OCI-LY7 (cell line): ENCODE measurements around the gene HAS3. TPM values are rescaled to one million over a fixed set of nuclear protein-coding genes. Genes with fewer than 3 reads are reported as not detected.

Experiments used
- BruUV-seq: library from RNA; stranded (reverse); fragments of 400-500 nt; replicated peaks from 2 replicates; lab custom pipeline; 2021; lab: Mats Ljungman, UMichigan
- CTCF ChIA-PET: fragments of 300-600 bp; sonication (Branson Sonifier 250); formaldehyde crosslinking; loops from one replicate; lab custom pipeline; 2022; ENCODE audit warnings: antibody characterized with exemption; ENCODE audit not compliant: unreplicated experiment; lab: Charles Lee
- POLR2A ChIA-PET: fragments of 300-600 bp; sonication (Branson Sonifier 250); formaldehyde crosslinking; loops from one replicate; lab custom pipeline; 2022; ENCODE audit warnings: antibody characterized with exemption; lab: Charles Lee
- DNase-seq: peaks from one replicate; pipeline ENCODE4 v3.0.0-alpha.2; 2015; ENCODE audit warnings: low spot score
- H2AFZ ChIP-seq: fragments of 200-600 bp; sonication (generic), shearing (Covaris generic); 2 replicates; pipeline ENCODE4 v1.6.1; 2014; ENCODE audit warnings: mild to moderate bottlenecking, antibody characterized with exemption, low read length, moderate library complexity
- H3K27ac ChIP-seq: fragments of 200-600 bp; sonication (generic); 2 replicates; pipeline ENCODE4 v1.5.1; 2014; ENCODE audit warnings: mixed run types, low read depth, mild to moderate bottlenecking, moderate library complexity, low read length, inconsistent platforms; ENCODE audit not compliant: poor library complexity, severe bottlenecking
- H3K36me3 ChIP-seq: fragments of 200-600 bp; sonication (generic); 2 replicates; pipeline ENCODE4 v1.6.1; 2014; ENCODE audit warnings: mild to moderate bottlenecking, antibody characterized with exemption, low read length, moderate library complexity, mixed read lengths; ENCODE audit not compliant: insufficient read depth
- H3K4me1 ChIP-seq: fragments of 200-600 bp; sonication (generic); 2 replicates; pipeline ENCODE4 v1.5.1; 2014; ENCODE audit warnings: mild to moderate bottlenecking, low read length; ENCODE audit not compliant: insufficient read depth, poor library complexity, severe bottlenecking
- H3K4me2 ChIP-seq: fragments of 200-600 bp; sonication (generic); 2 replicates; pipeline ENCODE4 v1.6.1; 2014; ENCODE audit warnings: mild to moderate bottlenecking, low read length
- H3K4me3 ChIP-seq: fragments of 200-600 bp; sonication (generic); 2 replicates; pipeline ENCODE4 v1.5.1; 2014; ENCODE audit warnings: mild to moderate bottlenecking, low read depth, low read length; ENCODE audit not compliant: poor library complexity, severe bottlenecking
- H3K79me2 ChIP-seq: fragments of 200-600 bp; sonication (generic); 2 replicates; pipeline ENCODE4 v1.6.1; 2016; ENCODE audit warnings: low read depth, mild to moderate bottlenecking, low read length, moderate library complexity, mixed read lengths; ENCODE audit not compliant: insufficient read depth
- H3K9me2 ChIP-seq: fragments of 200-600 bp; sonication (generic); 2 replicates; pipeline ENCODE4 v1.6.1; 2016; ENCODE audit warnings: mild to moderate bottlenecking, low read length, mixed read lengths; ENCODE audit not compliant: insufficient read depth
- H3K9me3 ChIP-seq: fragments of 200-600 bp; sonication (generic); 2 replicates; pipeline ENCODE4 v1.6.1; 2014; ENCODE audit warnings: mild to moderate bottlenecking, mixed run types, low read length, mixed read lengths
- H4K20me1 ChIP-seq: fragments of 200-600 bp; sonication (generic); 2 replicates; pipeline ENCODE4 v1.6.1; 2014; ENCODE audit warnings: mild to moderate bottlenecking, antibody characterized with exemption, low read length, moderate library complexity, mixed read lengths; ENCODE audit not compliant: insufficient read depth
- EZH2phosphoT487 ChIP-seq: fragments of 200-600 bp; sonication (generic); IDR thresholded peaks from 2 replicates; pipeline ENCODE4 v1.6.1; 2018; ENCODE audit warnings: low read depth, borderline replicate concordance, mild to moderate bottlenecking, mixed run types, antibody characterized with exemption, low read length, moderate library complexity, mixed read lengths
- intact Hi-C: fragments of 100-400 bp; cut with micrococcal nuclease; formaldehyde crosslinking; loops from one replicate; pipeline ENCODE4 v1.10.0; 2022; ENCODE audit not compliant: unreplicated experiment
- total RNA-seq, 2 experiments: library from RNA; depleted of rRNA in 1 of 2; stranded (reverse); fragments of >200 nt in 1 of 2; shearing (Covaris generic) in 1 of 2; gene quantifications; 2 replicates each; pipeline ENCODE4 v1.2.3, GENCODE V29; 2014 to 2022
- TF ChIP-seq, protein P1 (sequence below): fragments of 200-600 bp; sonication (generic); conservative IDR thresholded peaks from 2 replicates; pipeline ENCODE4 v1.5.1; 2014; ENCODE audit warnings: mild to moderate bottlenecking, antibody characterized with exemption, low read length, moderate library complexity, mixed read lengths

Gene HAS3
- total RNA-seq, 2 experiments from 2014 or later, result 0.09 to 0.29 TPM

DNA sequence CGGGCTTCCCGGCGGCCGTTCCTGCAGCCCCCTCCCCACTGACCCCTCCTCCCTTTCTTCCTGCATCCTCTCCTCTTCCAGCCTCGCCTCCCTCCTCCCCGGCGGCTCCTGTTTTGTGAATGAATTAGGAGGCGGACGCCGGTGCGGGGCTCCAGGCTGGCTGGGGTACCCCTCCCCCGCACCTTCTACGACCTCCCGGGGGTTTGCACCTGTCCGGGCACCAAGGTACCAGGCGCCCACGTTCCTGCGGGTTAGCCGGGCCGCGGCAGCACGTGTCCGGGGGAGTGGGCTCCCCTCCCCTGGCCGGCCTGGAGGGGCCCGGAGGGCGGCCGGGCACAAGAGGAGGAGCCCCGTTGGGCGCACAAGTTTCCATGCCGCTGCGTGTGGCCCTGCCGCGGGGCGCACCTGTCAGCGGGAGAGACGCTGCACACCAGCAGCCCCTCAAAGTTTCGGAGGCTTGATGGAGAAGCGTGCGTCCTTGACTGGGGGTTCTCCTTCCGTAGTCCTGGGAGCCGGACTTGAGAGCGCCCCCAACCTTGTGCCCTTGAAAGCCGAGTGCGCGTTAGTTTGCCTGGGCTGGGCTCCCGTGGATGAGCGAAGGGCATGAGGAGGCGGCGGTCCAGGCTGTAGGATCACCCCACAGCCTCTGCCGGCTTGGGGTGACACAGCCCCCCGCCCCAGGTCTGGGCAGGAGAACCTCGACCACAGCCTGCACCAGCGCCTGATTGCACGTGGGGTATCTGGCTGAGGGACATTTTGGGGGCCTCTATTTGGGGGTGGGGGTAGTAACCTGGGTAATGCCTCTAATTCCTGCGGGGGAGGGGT is 1.2 kb downstream of the HAS3 start:
- no TSS peak for BruUV-seq
- H3K4me1 ChIP-seq, result no peaks in the 10 kb centered on the region
- no peak overlapping the region for H3K4me3 ChIP-seq
- intact Hi-C loops, result no loop called here
- H3K9me3 ChIP-seq, result no peaks in the 10 kb centered on the region
- H3K36me3 ChIP-seq, result no peaks in the 10 kb centered on the region
- TF ChIP-seq, protein P1, sequence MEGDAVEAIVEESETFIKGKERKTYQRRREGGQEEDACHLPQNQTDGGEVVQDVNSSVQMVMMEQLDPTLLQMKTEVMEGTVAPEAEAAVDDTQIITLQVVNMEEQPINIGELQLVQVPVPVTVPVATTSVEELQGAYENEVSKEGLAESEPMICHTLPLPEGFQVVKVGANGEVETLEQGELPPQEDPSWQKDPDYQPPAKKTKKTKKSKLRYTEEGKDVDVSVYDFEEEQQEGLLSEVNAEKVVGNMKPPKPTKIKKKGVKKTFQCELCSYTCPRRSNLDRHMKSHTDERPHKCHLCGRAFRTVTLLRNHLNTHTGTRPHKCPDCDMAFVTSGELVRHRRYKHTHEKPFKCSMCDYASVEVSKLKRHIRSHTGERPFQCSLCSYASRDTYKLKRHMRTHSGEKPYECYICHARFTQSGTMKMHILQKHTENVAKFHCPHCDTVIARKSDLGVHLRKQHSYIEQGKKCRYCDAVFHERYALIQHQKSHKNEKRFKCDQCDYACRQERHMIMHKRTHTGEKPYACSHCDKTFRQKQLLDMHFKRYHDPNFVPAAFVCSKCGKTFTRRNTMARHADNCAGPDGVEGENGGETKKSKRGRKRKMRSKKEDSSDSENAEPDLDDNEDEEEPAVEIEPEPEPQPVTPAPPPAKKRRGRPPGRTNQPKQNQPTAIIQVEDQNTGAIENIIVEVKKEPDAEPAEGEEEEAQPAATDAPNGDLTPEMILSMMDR, result no peak
- no peak for TF ChIP-seq EZH2phosphoT487
- H3K9me2 ChIP-seq, result no peaks in the 10 kb centered on the region
- no peak overlapping the region for H3K4me2 ChIP-seq
- ChIA-PET CTCF (no interaction called here), POLR2A (no interaction called here)
- no peak for DNase-seq
- H4K20me1 ChIP-seq, result no peaks in the 10 kb centered on the region
- H2AFZ ChIP-seq, result no peak overlapping the region
- H3K27ac ChIP-seq, result no peak overlapping the region
- no peaks in the 10 kb centered on the region for H3K79me2 ChIP-seq

DNA sequence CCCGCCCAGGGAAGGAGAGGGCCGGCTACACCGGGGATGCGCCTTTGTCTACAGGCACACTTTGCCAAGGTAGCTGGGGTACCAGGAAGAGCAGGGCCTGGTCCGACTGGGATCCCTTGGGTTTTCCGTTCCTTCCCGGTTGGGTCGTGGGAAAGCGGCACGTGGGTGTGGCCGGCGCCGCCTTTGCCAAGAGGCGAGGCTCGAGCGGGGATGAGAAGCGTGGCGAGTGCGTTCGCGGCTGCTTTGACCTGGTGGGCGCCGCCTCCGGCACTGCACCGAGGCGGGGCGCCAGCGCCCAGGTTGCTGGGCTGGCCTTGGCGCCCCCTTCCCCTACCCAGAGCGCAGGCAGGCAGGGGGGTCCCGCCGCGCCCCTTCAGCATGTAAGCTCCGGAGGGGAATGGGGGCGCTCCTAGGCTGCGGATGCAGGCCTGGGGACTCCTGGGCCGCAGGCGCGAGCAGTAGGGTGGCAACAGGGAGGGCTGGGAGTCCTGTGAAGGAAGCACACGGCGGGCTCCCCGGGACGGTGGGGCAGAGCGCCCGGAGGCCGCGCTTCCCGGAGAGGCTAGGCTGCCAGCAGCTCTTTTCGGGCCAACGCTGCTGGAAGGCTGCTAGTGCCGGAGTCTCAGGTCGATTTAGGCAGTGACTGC is 2.0 kb downstream of the HAS3 start:
- TF ChIP-seq EZH2phosphoT487, result no peak
- TF ChIP-seq, protein P1, result no peak
- Histone ChIP-seq H3K9me3 (no peaks in the 10 kb centered on the region), H3K4me1 (no peaks in the 10 kb centered on the region), H3K27ac (no peak overlapping the region), H3K4me2 (no peak overlapping the region), H3K36me3 (no peaks in the 10 kb centered on the region), H2AFZ (no peak overlapping the region), H3K9me2 (no peaks in the 10 kb centered on the region), H3K79me2 (no peaks in the 10 kb centered on the region), H3K4me3 (no peak overlapping the region), H4K20me1 (no peaks in the 10 kb centered on the region)
- DNase-seq, result no peak
- no TSS peak for BruUV-seq
- ChIA-PET CTCF (no interaction called here), POLR2A (no interaction called here)
- intact Hi-C loops, result no loop called here
